CD4-positive, alpha-beta T cell (primary cell): ENCODE data around the gene RABEP2. TPM values are rescaled to one million over a fixed set of nuclear protein-coding genes. Genes with fewer than 3 reads are reported as not detected.
"Not testable (repeated sequence)": the region's sequence is repeated elsewhere in the genome, so short reads cannot be mapped to it uniquely, and the experiment has no call there.

ENCODE experiments used
- ATAC-seq: fragments of 200-7000 bp; cut with Tn5 transposase; one replicate; pipeline ENCODE4 v1.10.0; 2022; ENCODE audit warnings: mild to moderate bottlenecking; ENCODE audit not compliant: poor library complexity
- CTCF ChIA-PET: fragments of 350-600 bp; sonication (Branson Sonifier 250); formaldehyde crosslinking; loops from one replicate; lab custom pipeline; 2021; ENCODE audit warnings: antibody characterized with exemption, inconsistent platforms; lab: Charles Lee
- POLR2A ChIA-PET: fragments of 350-600 bp; sonication (Branson Sonifier 250); formaldehyde crosslinking; loops from one replicate; lab custom pipeline; 2021; ENCODE audit warnings: antibody characterized with exemption, inconsistent platforms; lab: Charles Lee
- DNase-seq, 14 experiments: peaks; one replicate each; pipeline ENCODE4 v3.0.0-alpha.2; 2013 to 2020; ENCODE audit warnings: mixed read lengths in 2 of 14
- H3K27ac ChIP-seq, 2 donors: one replicate each; pipeline versions ENCODE4 v1.5.1 to v1.7.0; 2013; ENCODE audit warnings: low read length in 2 of 2, low read depth in 1 of 2, mild to moderate bottlenecking in 1 of 2
- H3K27me3 ChIP-seq, 2 experiments: 1 replicate in 1 of 2; 2 replicates in 1 of 2; pipeline versions ENCODE4 v1.6.1 to v1.7.0; 2013; ENCODE audit warnings: low read length in 2 of 2, control low read depth in 1 of 2, mild to moderate bottlenecking in 1 of 2, moderate library complexity in 1 of 2; ENCODE audit not compliant: insufficient read depth in 2 of 2, control insufficient read depth in 1 of 2
- H3K36me3 ChIP-seq: one replicate; pipeline ENCODE4 v1.6.1; 2013; ENCODE audit warnings: low read length, control low read depth; ENCODE audit not compliant: insufficient read depth
- H3K4me1 ChIP-seq: one replicate; pipeline ENCODE4 v1.6.1; 2013; ENCODE audit warnings: low read length, control low read depth; ENCODE audit not compliant: insufficient read depth
- H3K4me3 ChIP-seq: one replicate; pipeline ENCODE4 v1.5.1; 2013; ENCODE audit warnings: mild to moderate bottlenecking, low read length, moderate library complexity
- H3K9me3 ChIP-seq, 2 experiments: 1 replicate in 1 of 2; 2 replicates in 1 of 2; pipeline versions ENCODE4 v1.6.1 to v1.7.0; 2013; ENCODE audit warnings: low read length in 2 of 2, mild to moderate bottlenecking in 2 of 2, control low read depth in 1 of 2, moderate library complexity in 1 of 2; ENCODE audit not compliant: control insufficient read depth in 1 of 2, insufficient read depth in 1 of 2
- H3K27ac Mint-ChIP-seq: one replicate; pipeline ENCODE4 v1.8.0; 2020; ENCODE audit warnings: mixed read lengths
- H3K27me3 Mint-ChIP-seq: one replicate; pipeline ENCODE4 v1.8.0; 2021; ENCODE audit warnings: mixed read lengths
- H3K36me3 Mint-ChIP-seq: one replicate; pipeline ENCODE4 v1.8.0; 2021; ENCODE audit warnings: low read depth, mixed read lengths
- H3K4me1 Mint-ChIP-seq: one replicate; pipeline ENCODE4 v1.8.0; 2021; ENCODE audit warnings: low read depth, mixed read lengths
- H3K4me3 Mint-ChIP-seq: one replicate; pipeline ENCODE4 v1.8.0; 2020; ENCODE audit warnings: mild to moderate bottlenecking, mixed read lengths
- H3K9me3 Mint-ChIP-seq: one replicate; pipeline ENCODE4 v1.8.0; 2020; ENCODE audit warnings: mixed read lengths
- intact Hi-C, 2 experiments: fragments of 100-400 bp; cut with DNase I in 1 of 2; cut with micrococcal nuclease in 1 of 2; formaldehyde crosslinking; loops; one replicate each; pipeline versions ENCODE4 v1.15.1 to v1.9.0; 2023 to 2025; cut with DNase I, micrococcal nuclease
- total RNA-seq, 174 experiments: library from RNA in 2 of 174; stranded (reverse) in 2 of 174; gene quantifications; one replicate each; pipeline ENCODE4 v1.2.3 and lab custom pipeline; 2021 to 2026
- TF ChIP-seq, protein P1 (sequence below): fragments of 200-600 bp; IDR thresholded peaks from one replicate; pipeline ENCODE4 v1.8.0; 2022; ENCODE audit warnings: antibody characterized with exemption, mild to moderate bottlenecking

Gene RABEP2
- total RNA-seq, 2 experiments from 2014 or later: 23.3 to 23.4 TPM

DNA sequence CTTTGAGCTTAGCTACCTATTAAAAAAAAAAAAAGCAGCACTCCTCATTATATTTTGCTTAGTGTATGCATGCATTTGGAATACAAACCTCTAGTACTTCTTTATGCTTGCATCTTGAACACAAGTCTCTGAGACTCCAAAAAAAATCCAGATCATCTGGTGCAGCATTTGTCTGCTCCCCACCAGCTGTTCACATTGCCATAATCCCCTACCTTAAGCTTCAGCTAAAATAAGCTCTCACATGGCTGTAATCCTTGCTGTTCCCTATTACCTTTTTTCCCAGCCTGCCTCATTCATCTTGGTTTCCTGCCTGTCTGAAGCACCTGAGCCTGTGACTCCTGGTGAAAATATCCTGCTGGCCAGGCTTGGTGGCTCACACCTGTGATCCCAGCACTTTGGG lies 18.2 kb upstream of the RABEP2 start:
- H3K27ac ChIP-seq: no peak overlapping the region
- Mint-ChIP-seq H3K9me3 (no peaks in the 10 kb centered on the region), H3K27ac (no peak overlapping the region), H3K36me3 (no peaks in the 10 kb centered on the region), H3K27me3 (no peaks in the 10 kb centered on the region), H3K4me1 (peaks cover 11% of the 10 kb centered on the region), H3K4me3 (no peak overlapping the region)
- H3K27me3 ChIP-seq: no peaks in the 10 kb centered on the region
- ChIA-PET POLR2A (interaction anchor here (1.1 kb wide), 1 partner anchor 97 kb away, joined by 3 read pairs; the partner anchor contains the start of gene TUFM), CTCF (interaction anchor here (3.0 kb wide), 1 partner anchor 79 kb away, joined by 15 read pairs; the partner anchor contains the start of gene SH2B1)
- intact Hi-C loops: loop anchor here in 1 of 2 experiments (1.0 kb wide), 1 partner anchor 70 kb away; no protein-coding TSS in a partner anchor
- no peaks in the 10 kb centered on the region for H3K36me3 ChIP-seq
- H3K9me3 ChIP-seq: no peaks in the 10 kb centered on the region
- H3K4me3 ChIP-seq: no peak overlapping the region
- TF ChIP-seq, protein P1, sequence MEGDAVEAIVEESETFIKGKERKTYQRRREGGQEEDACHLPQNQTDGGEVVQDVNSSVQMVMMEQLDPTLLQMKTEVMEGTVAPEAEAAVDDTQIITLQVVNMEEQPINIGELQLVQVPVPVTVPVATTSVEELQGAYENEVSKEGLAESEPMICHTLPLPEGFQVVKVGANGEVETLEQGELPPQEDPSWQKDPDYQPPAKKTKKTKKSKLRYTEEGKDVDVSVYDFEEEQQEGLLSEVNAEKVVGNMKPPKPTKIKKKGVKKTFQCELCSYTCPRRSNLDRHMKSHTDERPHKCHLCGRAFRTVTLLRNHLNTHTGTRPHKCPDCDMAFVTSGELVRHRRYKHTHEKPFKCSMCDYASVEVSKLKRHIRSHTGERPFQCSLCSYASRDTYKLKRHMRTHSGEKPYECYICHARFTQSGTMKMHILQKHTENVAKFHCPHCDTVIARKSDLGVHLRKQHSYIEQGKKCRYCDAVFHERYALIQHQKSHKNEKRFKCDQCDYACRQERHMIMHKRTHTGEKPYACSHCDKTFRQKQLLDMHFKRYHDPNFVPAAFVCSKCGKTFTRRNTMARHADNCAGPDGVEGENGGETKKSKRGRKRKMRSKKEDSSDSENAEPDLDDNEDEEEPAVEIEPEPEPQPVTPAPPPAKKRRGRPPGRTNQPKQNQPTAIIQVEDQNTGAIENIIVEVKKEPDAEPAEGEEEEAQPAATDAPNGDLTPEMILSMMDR: no peak
- no peak for ATAC-seq
- DNase-seq: no peak
- H3K4me1 ChIP-seq: peaks cover 8% of the 10 kb centered on the region

DNA sequence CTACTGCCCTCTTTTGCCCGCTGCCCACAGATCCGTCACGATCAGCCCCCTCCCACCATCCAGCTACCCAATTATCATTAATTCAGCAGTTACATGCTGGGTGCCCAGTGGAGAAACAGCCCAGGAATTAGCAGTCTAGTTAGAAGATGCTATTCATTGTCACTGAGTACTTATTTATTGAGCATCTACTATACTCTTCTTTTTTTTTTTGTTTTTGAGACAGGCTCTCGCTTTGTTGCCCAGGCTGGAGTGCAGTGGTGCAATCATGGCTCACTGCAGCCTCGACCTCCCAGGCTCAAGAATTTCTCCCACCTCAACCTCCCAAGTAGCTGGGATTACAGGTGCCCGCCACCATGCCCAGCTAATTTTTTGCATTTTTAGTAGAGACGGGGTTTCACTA lies 14.8 kb upstream of the RABEP2 start:
- H3K36me3 ChIP-seq, H3K4me3 Mint-ChIP-seq, H3K27ac Mint-ChIP-seq, H3K9me3 Mint-ChIP-seq, H3K27me3 ChIP-seq, ATAC-seq, H3K27ac ChIP-seq, H3K27me3 Mint-ChIP-seq, H3K4me3 ChIP-seq, CTCF ChIA-PET, H3K9me3 ChIP-seq, DNase-seq, POLR2A ChIA-PET, H3K36me3 Mint-ChIP-seq, intact Hi-C loops: not testable (repeated sequence)
- peaks cover 14% of the 10 kb centered on the region for H3K4me1 ChIP-seq
- peaks cover 28% of the 10 kb centered on the region for H3K4me1 Mint-ChIP-seq

DNA sequence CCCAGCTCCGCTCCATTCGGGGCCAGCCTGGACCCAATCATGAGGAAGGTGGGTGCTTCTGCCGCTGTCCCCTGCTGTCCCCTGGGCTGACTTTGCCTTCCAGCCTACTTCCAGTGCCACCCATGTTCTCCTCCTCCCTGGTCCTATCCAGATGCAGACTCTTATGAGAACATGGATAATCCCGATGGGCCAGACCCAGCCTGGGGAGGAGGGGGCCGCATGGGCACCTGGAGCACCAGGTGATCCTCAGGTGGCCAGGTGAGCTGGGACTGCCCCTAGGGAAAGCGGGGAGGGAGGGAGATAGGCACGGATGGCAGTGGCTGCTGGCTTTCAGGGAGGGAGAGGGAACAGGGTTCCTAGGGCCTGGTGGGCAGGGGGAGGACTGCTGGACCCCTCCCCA lies 13.7 kb upstream of the RABEP2 start:
- CTCF ChIA-PET: no interaction called here
- intact Hi-C loops: no loop called here

More for the DNA sequence above, 13.7 kb upstream of the RABEP2 start:
- ATAC-seq: no peak
- TF ChIP-seq, protein P1: no peak
- no peaks in the 10 kb centered on the region for H3K27me3 Mint-ChIP-seq
- no peaks in the 10 kb centered on the region for H3K36me3 Mint-ChIP-seq
- peaks cover 28% of the 10 kb centered on the region for H3K4me1 Mint-ChIP-seq
- Histone ChIP-seq H3K4me1 (peaks cover 14% of the 10 kb centered on the region), H3K27ac (no peak overlapping the region), H3K9me3 (peaks cover 0 to 4% of the 10 kb centered on the region in 2 experiments), H3K36me3 (no peaks in the 10 kb centered on the region), H3K4me3 (no peak overlapping the region), H3K27me3 (no peaks in the 10 kb centered on the region)
- H3K9me3 Mint-ChIP-seq: no peaks in the 10 kb centered on the region
- no peak overlapping the region for H3K4me3 Mint-ChIP-seq
- POLR2A ChIA-PET: no interaction called here
- no peak for DNase-seq
- no peak overlapping the region for H3K27ac Mint-ChIP-seq
